GM18505 (cell line): ENCODE results near the gene DRC3.
"Not testable (repeated sequence)": the region's sequence is repeated elsewhere in the genome, so short reads cannot be mapped to it uniquely, and the experiment has no call there.

ENCODE experiments used
- ATAC-seq: cut with Tn5 transposase; IDR thresholded peaks from one replicate; pipeline ENCODE4 v1.9.1; 2021; ENCODE audit not compliant: unreplicated experiment
- POLR2A ChIP-seq: IDR thresholded peaks from 4 replicates; pipeline ENCODE4 v1.6.1; 2011; ENCODE audit warnings: borderline replicate concordance; ENCODE audit not compliant: insufficient read depth, insufficient read length; ENCODE audit errors: extremely low read depth

DRC3 gene

DNA sequence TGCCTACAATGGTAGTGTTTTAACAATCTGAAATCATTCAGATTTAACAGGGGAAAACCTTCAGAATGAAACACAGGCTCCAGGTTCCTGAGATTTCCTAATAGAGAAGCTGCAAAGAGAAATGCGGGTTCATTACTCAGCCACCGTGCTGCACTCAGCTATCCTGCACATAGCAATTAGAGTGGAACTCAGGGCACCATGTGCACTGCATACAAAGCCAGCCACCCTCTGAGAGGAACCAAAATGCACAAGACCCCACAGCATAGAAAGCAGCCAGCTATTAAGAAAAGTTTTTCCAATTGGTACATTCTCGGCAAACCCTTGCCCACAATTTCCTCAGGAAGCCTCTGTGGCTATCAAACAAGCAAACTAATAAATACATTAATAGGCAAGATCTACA is 37.9 kb upstream of the DRC3 start:
- TF ChIP-seq POLR2A, result no peak
- ATAC-seq, result no peak

- ATAC-seq, result no peak
- no peak for TF ChIP-seq POLR2A
These were observed 37.1 kb upstream of the DRC3 start for GRCh38 chr17:17935321-17936271.

DNA sequence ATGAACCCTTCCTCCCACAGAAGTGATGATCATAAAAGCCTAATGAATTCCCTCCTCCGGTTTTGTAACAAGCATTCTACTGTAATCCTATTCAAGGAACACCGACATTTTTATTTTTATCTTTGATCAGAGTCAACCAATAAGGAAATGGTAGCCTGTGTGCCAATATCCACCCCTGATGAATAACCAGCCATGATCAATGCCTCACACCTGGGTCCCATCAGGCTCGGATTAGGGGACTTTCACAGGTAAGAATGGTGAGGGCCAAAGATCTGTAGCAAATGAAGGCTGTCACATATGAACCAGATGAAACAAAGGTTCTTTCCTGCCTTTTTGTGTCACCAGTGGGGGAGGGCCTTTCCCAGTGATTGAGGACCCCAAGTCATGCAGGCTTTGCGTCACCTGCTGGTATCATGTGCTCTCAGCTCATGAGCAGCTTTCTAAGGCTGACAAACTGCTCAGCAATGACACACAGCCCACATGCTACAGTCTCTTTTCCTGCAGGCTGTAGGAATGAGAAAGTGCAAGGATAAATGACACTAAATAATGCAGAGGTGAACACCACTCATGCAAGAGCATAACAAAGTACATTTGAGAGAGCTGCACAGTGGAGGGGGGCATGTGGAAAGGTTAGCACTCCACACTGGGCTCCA is 35.3 kb upstream of the DRC3 start:
- ATAC-seq, result no peak
- TF ChIP-seq POLR2A, result no peak

DNA sequence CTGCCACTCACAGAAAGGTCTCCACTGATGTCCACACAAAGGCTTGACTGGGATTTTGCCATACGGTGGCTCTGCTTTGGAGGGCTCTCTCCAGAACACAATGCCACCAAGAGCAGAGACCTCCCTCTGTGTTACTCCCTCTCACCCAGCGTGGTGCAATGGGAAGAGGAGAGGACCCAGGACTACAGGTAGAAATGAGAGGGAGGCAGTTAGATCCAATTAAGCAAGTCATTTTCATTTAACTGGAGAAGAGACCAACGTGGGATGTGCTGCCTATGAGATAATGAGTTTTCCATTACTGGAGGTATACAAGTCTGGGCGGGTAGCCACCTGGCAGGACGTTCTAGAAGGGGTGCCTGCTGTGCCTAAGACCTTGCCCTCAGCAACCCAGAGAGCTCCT is 34.7 kb upstream of the DRC3 start:
- ATAC-seq, result no peak
- TF ChIP-seq POLR2A, result no peak

DNA sequence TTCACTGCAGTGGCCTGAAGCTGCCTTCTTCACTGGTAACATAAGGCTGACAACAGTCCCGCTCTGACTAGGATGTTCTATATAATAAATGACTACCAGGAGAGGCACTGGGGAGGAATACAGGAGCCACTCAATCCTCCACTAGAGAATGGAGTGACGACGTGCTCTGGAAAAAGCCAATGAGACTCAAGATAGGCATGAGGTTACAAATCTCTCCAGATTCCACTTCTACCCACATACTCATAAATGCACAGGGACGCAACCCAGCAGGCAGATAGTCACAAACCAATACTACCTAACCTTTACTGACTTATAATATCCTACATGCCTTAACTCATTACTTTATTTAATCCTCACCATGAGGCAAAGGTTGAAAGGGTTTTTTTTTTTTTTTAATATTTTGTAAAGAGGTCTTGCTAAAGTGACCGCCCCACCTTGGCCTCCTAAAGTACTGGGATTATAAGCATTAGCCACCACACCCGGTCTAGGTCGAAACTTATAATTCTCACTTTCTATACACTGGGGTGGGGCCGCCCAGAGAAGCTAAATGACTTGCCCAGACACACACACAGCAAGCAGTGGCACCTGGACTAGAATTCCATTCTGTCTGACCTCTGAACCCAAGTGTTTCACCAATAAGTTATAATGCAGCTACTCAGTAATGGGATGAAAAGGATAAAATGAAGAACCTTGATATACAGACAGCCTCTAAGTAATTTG is 34.1 kb upstream of the DRC3 start:
- ATAC-seq, result no peak
- no peak for TF ChIP-seq POLR2A

DNA sequence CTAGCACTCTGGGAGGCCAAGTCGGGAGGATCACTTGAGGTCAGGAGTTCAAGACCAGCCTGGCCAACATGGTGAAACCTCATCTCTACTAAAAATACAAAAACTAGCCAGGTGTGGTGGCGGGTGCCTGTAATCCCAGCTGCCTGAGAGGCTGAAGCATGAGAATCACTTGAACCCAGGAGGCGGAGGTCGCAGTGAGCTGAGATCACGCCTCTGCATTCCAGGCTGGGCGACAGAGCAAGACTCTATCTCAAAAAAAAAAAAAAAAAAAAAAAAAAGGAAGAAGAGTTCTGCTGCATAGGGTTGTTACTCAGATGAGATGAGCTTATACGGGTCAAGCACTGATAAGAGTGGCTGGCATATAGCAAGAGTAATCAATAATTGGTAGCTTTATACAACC is 32.7 kb upstream of the DRC3 start:
- ATAC-seq, result not testable (repeated sequence)

- no peak for TF ChIP-seq POLR2A
- ATAC-seq, result no peak
These were observed 32.2 kb upstream of the DRC3 start for GRCh38 chr17:17940441-17940911.

DNA sequence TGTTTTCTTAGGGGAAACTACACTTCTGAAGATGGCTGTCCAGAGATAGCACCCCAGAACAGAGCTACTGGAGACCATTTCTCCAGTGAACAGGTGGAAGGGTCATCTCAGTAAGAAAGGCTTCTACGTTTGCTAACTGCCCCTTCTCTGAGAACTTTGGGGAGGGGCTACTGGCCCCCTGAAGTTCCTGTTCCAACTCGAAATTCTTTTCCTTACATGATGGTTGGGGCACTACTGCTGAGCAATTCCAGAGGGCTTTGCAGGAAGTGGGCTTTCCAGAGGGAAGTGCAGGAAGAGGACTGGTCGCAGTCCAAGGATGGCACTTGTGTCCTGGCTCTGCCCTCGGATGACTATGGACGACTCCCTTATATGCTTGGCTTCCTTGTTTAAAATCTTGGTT is 31.6 kb upstream of the DRC3 start:
- TF ChIP-seq POLR2A, result no peak
- no peak for ATAC-seq

GRCh38 chr17:17942846-17943245 is 29.8 kb upstream of the DRC3 start:
- TF ChIP-seq POLR2A, result no peak
- ATAC-seq, result no peak

DNA sequence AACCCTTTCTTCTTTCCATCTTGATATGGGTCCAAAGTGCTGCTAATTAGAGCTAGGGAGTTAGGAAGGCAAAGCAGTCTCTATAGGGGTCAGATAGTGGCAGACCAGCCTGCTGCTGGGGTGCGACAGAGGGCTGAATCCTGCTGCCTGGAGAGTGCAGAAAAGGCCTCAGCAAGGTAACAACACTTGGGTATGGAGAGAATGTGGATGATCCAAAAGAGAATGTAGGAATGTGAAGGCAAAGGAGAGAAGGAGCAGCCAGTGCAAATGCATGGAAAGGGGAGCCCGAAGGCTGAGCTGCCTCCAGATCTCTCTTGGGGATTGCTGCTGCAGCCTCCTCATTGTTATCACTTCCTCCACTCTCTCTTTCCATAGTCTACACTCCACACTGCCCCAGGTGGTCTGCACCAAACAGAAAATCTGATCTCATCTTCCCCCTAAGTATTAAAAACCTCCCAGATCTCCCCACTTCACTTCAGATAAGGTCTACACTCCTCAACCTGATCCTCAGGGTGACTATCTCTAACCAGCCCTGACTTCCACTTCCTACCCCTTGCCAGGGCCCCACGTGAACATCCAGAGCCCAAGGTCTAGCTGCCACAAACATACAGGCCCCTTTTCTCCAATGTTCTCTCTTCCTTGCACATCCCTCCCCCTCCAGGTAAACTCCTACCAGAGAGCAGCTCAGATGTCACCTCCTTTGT is 29.2 kb upstream of the DRC3 start:
- TF ChIP-seq POLR2A, result no peak
- ATAC-seq, result no peak

DNA sequence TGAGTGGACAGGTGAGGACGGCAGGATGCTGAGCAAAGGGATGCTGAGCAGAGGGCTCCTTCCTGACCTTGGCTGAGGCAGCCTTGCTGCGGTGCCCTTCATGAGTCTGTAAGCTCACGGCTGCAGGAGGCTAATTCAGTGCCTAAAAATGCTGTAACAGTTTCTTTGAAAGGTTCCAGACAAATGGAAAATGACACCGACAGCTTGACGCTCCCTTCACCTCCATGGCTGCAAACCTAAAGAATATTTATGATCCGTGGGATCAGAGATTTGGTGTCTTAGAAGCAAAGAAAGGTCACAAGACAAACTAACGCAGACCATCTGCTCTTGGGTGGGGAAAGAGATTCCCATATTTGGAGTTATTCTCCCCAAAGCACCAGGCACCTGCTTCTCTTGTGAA is 28.4 kb upstream of the DRC3 start:
- no peak for TF ChIP-seq POLR2A
- ATAC-seq, result no peak

DNA sequence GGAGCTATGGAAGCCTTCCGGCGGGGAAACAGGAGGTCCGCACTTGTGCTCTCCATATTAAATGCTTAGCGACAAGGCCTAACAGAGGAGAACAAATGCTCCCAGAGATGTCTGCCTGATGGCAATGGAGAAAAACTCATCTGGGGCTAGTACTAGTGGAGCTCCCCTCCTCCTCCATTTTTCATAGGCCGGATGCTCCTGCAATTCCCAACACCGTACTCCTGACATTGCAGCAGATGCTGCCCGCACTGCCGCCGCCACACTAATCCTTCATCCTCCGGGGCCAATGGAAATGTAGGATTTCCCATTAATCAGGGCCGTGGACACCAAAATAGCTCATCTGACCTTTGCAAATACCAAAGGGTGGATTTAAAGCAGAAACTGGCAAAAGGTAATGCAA is 27.9 kb upstream of the DRC3 start:
- TF ChIP-seq POLR2A, result no peak
- no peak for ATAC-seq

- no peak for ATAC-seq
- TF ChIP-seq POLR2A, result no peak
These were observed 26.6 kb upstream of the DRC3 start for GRCh38 chr17:17946093-17946492.
